ENCODE measurements around the gene PRR27.

PRR27 gene

DNA sequence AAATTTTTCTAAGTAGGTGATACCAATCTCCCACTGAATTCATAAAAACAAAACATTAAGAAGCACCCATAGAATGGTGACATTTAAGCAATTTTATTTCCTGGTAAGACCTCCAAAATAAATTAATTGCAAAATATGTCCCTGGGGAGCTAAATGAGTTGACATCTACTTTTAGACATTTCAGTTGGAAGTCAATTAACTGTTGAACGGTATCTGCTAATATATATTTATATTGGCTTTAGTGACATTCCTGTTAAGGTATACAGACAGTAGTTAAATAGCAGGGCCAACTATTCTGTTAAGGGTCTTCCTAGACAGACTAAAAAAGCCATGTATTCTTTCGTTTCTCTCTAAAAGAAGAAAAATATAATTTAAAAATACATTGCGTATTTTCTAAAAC, at the start of gene PRR27:
Gene PRR27 (plus strand): TSS at position 301 of the 400 bp plus-strand sequence. CDS start 139 bp downstream, outside the sequence.
- DNase-seq: no peak

DNA sequence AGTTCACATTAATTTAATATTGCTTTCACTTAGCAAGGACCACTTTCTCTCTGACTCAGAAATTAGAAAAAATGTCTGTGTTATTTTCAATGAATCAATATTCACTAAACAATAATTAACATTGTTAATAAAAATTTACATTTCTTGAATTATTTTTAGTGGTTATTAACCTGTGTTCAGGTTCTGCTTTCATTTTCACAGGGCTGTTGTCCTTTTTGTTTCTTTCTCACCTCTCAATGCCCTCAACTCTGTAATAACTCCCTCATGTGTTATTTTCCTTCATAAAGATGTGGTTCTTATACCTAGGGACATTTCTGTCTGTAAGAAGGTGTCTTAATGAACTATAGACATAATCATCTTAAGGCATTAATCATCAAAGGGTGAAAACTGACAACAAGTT, 43.1 kb upstream of the PRR27 start:
- DNase-seq: no peak

DNA sequence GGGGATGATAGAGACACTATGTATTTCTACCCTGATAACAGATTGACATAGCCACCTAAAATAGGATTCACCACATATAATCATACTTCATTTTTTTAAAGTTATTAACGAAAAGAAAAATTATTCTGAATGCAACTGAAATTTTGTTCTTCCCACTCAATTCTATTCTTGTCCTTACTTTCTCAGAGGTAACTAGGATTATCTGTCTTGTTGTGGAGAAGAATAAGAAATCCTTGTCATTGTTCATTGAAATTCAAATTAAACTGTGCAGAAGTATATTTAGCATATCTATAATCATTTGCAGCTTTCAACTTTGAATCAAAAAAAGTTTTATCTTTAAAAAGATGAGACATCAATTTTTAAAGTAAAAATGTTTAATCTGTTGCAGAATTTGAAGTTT, 40.4 kb upstream of the PRR27 start:
- no peak for DNase-seq

DNA sequence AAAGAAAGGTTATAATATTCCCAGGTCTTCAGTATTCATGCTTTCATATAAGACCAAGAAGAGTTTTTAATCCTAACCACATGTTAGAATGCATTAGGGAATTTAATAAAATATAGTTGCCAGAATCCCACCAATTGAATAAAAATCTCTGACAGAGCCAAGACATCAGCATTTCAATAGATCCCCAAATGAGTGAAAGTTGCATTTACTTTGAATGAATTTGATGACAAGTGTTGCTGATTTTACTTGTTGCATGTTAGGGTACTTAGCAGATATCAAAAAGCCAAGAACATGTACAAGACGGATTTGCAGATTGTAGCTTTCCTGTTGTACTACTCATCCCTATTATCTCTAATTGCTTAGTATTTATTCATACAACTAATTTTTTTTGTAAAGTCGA, 39.9 kb upstream of the PRR27 start:
- peak in 1 of 51 donors; percentile 2 for DNase-seq

DNA sequence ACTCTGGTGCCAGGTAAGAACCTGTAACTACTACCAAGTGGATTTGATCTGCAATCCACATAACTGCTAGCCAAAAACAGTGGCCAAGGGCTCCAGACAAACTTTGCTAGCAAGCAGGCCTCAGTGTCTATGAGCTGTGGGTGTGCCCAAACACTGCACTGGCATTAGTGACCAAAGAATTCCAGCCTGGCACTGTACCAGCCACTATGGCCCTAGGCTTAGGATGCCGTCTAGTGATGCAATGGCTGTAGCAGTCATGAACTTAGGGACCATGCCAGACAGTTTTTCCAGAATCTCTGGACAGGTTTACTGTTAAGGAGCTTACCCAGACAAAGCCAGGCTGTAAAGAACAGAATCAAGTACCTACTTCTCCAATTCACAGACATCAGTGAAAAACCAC, 33.7 kb upstream of the PRR27 start:
- no peak for DNase-seq

DNA sequence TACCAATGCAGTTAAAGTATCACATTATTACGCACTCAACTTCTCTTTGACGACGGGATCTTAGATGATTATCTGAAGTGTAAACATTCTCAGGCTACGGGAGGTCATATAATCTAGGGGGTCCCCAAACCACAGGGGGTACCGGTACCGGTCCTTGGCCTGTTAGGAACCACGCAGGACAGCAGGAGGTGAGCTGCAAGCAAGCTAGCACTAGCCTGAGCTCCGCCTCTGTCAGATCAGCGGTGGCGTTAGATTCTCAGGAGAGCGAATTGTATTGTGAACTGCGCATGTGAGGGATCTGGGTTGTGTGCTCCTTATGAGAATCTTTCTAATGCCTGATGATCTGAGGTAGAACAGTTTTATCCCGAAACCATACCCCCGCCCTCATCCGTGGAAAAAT, 20.6 kb upstream of the PRR27 start:
- DNase-seq: no peak

DNA sequence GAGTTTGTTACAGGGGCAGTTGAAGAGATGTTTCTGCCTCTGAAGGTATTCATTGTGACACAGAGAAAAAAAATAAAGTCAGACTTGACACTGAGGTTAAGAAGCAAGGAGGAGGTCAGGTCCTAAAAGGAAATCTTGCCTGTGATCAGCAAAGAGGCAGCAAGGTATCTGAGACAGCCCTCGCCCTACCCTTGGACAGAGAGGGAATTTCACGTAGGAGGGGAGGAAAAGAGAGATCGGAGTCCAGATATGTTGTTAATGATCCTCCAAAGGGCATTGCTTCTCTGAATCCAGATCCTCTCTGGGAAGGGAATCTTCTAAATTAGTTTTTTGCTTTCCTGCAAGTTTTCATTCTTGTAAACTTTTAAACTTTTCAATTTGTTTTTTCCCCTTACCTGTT, 15.3 kb upstream of the PRR27 start:
- no peak for DNase-seq

DNA sequence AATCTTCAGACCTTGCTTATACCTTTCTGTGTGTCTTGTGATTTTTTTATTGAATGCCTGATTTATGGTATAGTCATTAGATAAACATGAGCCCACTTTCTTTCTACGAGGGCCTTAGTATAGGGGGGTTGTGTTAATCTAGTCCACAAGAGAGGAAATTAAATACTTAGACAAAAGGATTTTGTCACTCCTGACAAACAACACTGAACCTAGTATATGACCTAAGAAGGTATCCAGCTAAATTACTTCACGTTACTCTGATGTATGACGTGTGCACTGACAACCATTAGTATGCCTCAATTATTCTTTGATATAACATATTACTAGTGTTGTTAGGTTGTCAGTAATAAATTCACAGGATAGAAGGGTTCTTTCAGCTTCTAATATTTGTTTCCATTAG, 2.8 kb upstream of the PRR27 start:
- DNase-seq: no peak

DNA sequence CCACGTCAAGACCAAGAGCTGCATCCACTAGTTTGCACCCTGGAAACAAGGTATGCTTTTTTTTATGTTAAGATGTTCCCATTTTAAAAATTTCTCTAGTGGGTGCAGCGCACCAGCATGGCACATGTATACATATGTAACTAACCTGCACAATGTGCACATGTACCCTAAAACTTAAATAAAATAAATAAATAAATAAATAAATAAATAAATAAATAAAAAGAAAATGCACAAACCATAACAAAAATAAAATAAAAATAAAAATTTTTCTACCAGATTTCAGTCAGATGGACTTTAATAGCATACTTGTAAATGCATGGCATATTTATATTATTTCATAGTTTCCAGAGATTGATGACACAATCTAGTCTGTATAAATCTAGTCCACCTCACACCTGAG, 1.9 kb upstream of the PRR27 start:
- DNase-seq: no peak

DNA sequence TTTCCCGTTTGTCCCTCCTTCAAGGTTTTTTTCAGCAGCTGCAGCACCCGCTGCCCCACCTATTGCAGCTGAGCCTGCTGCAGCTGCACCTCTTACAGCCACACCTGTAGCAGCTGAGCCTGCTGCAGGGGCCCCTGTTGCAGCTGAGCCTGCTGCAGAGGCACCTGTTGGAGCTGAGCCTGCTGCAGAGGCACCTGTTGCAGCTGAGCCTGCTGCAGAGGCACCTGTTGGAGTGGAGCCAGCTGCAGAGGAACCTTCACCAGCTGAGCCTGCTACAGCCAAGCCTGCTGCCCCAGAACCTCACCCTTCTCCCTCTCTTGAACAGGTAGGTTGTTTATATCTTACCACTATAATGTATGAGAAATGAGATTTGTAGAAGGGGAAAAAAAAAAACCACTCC, 4.5 kb downstream of the PRR27 start:
- no peak for DNase-seq

DNA sequence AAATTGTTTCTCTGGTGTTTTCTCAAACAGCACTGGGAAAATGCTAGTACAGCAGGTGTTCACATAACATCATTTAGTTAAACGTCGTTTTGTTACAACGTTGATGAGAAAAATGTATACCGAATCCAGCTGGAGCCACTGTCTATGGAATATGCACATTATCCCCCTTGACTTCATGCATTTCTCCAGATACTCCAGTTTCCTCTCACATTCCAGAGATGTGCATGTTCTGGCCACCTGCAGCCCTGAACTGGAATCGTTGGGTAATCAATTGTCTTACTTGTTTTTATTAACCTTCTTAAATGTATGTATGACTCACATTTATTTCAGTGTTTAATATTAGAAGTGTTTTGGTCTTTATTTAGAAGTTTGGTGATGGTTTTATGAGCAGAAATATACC, 23.1 kb downstream of the PRR27 start:
- no peak for DNase-seq

DNA sequence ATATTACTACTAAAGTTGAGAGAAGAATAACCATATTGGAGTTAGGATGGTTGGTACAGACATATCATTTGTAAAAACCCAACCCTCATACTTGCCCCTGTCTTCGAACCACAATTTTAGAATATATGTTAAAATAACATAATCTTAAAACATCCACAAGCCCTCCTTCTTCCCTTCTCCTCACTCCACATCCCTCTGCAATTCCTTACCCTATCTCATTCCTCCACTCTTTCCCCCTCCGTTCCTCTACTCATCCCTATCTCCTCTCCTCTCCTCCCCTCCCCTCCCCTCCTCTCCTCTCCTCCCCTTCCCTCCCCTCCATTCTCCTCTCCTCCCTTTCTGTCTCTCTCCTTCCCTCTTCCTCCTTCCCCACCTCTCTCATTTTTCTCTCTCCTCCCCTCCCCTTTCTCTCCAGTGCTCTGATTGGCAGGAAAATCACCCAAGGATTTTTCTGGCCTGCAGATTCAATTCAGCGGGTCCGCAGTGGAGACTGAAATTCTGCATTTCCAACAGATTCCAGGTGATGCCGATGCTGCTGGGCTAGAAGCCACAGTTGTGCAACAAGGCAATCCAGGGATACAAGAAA, 24.1 kb downstream of the PRR27 start:
- no peak for DNase-seq

DNA sequence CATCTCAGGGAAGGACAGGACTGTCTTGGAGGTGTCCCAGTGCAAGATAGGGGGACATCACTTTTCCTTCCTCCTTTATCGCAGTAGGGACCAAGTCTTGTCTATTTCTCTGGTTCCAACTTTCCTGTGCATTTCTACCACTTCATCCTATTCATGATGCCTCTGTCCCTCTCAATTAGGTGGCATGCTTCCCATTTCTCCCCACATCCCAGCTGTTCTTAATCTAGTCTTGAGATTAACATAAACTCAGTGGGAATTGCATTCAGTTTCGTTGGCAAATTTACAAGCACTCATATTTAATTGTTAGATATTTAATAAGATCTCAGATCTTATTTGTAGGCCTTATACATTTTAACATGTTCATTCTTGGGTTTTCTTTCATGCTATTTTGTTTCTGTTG, 25.8 kb downstream of the PRR27 start:
- DNase-seq: no peak

DNA sequence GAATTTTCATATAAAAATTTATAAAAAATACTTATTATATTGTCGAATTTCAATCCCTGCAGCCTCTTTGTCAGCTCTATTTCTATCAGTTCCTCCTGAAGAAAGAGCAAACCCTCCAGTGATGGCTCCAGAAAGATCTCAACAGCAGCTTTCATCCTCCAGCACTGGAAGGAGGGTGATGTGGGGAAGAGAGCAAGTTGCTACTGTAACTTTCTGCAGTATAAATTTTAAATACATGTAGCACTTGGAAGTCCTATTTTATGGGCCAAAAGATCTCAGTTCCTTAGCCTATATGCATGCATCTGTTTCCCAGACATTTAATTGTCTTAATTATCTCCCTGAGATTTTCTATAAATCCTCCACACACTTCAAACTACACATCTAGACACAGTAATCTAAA, 27.8 kb downstream of the PRR27 start:
- no peak for DNase-seq

DNA sequence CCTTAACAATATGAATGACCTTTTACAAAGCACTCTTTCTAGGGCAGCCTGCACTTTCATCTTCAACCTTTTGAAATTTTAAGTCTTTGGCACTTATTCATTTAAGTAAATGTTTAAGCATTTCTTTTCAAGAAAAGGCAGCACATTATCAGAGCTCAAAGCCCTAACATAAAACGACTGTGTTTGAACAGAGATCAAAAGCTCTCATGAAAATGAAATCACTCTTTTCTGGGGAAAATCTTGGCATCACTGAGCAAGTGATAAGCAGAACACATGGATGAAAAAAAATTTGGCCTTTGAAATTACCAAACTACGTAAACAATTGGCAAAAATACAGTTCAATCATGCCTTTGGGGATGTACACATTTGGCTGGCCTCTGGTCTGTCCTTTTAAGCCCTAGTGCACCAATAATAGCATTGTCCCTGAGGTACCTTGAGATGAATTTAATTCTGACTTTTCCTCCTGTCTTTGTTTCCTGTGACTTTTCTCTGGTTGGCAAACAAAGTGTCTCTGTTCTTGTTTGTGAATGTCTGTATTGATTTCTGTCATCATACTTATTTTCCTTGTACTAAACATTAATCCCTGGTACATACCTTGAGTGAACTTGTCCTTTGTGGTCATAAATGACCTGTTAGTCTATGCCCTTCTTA, 28.6 kb downstream of the PRR27 start:
- no peak for DNase-seq

DNA sequence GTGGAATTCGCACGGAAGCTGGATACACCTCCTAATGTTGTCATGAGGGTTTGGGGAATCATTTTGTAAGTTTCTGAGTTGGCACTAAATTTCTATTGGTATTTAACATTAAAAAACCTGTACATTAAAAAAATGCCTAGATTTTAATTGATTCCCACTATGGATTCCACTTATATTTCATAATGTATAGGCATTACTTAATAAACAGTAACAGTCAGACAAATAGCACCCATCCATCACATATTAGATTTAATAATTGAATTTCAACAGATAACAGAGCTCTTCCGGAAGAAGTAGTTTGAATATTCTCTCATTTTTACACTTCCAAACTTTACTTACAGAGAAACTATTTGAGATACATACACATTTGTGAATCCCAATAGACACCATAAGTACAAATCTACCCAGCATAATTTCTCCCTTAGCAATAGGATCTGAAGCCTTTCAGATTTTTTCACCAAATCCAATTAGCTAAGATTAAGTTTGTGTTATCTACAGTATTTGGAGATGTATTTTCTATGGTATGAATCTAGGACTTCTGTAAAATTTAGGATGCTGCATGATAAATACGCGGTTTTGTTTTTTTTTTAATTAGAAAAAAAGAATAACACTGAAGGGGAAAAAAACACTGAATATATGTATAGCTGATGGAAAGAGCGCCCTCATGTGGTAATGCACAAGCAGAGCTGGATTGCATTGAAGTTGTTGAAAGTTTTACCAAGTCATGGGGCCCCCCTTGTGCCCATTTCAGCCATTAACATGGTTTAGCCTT, 29.3 kb downstream of the PRR27 start:
- peak in 1 of 51 donors; percentile 1 for DNase-seq

DNA sequence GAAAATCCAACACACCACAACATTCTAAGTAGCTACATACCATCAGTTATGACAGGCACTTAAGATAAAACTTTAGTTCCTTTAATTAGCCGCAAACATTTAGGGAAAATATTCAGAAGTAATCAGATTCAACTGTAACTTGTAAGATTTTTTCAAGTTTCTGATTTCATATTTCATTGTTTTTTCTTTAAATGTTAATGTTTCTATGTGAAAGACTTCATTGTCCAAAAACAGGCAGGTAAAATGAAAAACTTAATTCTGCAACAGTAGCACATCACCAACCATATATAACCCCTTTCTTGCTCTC, 29.9 kb downstream of the PRR27 start:
- no peak for DNase-seq

DNA sequence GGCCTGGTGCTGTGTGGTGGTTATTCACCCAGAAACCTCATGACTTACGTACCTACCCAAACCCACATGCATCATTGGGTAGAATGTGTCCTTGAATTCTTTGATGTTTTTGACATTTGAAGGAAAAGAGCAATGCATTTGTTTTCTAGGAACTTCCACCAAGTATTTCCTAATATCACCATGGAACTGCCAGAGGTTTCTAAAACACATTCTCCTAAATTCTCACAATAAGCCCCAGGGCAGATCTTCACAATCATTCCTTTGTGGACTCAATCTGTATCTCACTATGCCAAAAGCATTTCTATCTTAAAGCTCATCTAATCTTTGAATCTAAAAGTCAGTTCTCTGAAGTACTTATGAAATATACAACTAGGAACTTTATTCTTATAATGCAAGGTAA, 33.2 kb downstream of the PRR27 start:
- no peak for DNase-seq

DNA sequence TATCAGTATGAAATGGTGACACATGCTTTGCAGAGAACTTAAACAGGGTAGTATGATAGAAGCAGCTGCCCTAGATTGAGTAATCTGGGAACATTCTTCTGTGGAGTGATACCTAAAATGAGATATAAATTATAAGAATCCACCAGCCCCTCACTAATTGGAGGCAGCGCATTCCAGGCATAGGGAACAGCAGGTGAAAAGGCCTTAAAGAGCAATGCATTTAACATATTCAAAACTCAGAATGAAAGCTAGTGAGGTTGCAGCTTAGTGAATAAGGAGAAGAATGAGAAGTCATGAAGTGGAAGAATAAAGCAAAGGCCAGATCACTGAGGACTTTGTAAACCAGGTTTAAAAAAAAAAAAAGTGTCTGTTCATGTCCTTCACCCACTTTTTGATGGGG, 36.5 kb downstream of the PRR27 start:
- DNase-seq: no peak

DNA sequence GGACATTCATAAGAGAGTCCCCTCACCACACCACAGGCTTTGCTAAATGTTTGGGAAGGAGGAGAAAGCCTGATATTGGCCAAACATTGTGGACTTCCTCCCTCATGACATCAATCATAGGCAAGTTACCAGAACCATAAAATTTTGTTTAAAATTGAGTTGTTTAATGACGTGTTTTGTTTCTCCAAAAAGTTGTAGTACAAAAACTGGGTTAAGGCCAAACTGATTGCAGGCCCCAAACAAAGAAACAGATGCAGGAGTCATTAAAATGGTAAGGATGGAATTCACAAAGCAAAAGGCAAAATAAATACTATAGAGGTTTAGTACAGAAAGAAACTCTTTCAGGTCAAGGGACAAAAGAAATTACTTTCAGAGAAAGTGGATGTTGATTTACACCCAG, 37.6 kb downstream of the PRR27 start:
- no peak for DNase-seq

DNA sequence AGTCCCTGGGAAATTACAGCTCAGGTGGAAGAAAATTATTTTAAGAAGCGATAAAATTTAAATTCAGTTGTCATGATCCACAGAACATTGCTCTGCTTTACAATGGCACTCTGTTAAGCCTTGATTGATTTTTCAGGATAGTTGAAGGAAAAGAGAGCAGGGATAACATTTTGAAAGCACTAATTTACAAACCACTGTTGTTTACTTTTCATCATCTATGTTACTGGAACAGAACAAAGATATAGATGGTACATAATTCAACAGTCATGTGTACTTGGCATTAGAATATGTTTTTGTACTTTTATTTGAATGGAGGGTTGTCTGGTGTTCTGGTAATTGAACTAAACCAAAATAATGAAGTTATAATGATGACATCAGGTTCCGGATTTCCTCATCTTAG, 38.9 kb downstream of the PRR27 start:
- no peak for DNase-seq

DNA sequence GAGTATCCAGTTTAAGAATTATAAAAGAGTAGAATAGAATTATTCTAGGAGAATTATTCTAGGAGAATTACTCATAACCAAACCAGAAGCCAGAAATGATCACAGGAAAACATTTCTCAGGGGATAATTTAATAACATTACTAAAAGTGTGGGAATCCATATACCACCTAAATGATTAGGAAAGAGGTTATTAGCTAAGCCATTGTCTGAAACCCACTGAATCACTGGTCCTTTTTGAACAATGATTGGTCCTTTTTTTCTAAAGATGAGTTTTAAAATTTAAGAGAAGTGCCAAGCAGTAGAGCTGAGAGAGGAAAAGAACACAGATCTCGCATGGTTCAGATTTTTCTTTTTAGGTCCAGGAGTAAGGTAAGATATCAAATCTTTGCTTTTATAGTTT, 41.4 kb downstream of the PRR27 start, which contains the start of gene ODAM:
Gene ODAM (plus strand): TSS at position 301 of the 400 bp plus-strand sequence. CDS start 819 bp downstream, outside the sequence.
- no peak for DNase-seq

DNA sequence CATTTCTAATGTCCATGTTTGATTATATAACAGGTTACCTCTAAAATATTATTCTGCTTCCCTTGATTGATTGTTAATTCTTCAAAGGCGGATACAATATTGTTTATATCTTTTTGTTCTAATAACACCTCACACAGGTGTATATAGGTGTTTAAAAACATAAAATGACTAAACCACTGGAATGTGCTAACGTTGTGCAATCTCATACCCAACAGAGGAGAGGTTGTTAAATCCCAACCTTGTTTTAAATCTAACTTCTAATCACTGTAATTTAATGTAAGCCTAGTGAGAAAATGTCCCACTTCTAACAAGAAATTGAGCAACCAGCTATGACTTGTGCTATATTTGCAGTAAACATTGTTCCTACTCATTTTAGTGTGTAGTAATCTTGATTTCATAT, 42.8 kb downstream of the PRR27 start:
- DNase-seq: no peak

All from hypothalamus (tissue), 51 donors.